Activated CD4-positive, alpha-beta T cell treated with anti-CD3 and anti-CD28 coated beads for 36 hours (primary cell): ENCODE measurements around the gene PNLIPRP2. TPM values are rescaled to one million over a fixed set of nuclear protein-coding genes. Genes with fewer than 3 reads are reported as not detected.

ENCODE experiments used
- ATAC-seq: fragments of 200-7000 bp; cut with Tn5 transposase; one replicate; pipeline ENCODE4 v1.10.0; 2021; ENCODE audit warnings: mild to moderate bottlenecking, moderate library complexity
- CTCF ChIA-PET: fragments of 350-600 bp; sonication (Branson Sonifier 250); formaldehyde crosslinking; loops from one replicate; lab custom pipeline; 2021; ENCODE audit warnings: antibody characterized with exemption; lab: Charles Lee
- POLR2A ChIA-PET: fragments of 350-600 bp; sonication (Branson Sonifier 250); formaldehyde crosslinking; loops from one replicate; lab custom pipeline; 2021; ENCODE audit warnings: antibody characterized with exemption, inconsistent platforms; lab: Charles Lee
- DNase-seq: peaks from one replicate; pipeline ENCODE4 v3.0.0-alpha.2; 2020
- H3K27ac Mint-ChIP-seq: one replicate; pipeline ENCODE4 v1.8.0; 2021; ENCODE audit warnings: mixed read lengths
- H3K27me3 Mint-ChIP-seq: one replicate; pipeline ENCODE4 v1.8.0; 2021; ENCODE audit warnings: mixed read lengths
- H3K36me3 Mint-ChIP-seq: one replicate; pipeline ENCODE4 v1.8.0; 2021; ENCODE audit warnings: low read depth, mixed read lengths
- H3K4me1 Mint-ChIP-seq: one replicate; pipeline ENCODE4 v1.8.0; 2021; ENCODE audit warnings: mixed read lengths
- H3K4me3 Mint-ChIP-seq: one replicate; pipeline ENCODE4 v1.8.0; 2021; ENCODE audit warnings: mild to moderate bottlenecking, moderate library complexity, mixed read lengths
- H3K9me3 Mint-ChIP-seq: one replicate; pipeline ENCODE4 v1.8.0; 2021; ENCODE audit warnings: low read depth, mixed read lengths
- intact Hi-C, 2 experiments: fragments of 100-400 bp; cut with DNase I in 1 of 2; cut with micrococcal nuclease in 1 of 2; formaldehyde crosslinking; loops; one replicate each; pipeline versions ENCODE4 v1.14.2 to v1.15.1; 2022 to 2024; cut with DNase I, micrococcal nuclease
- total RNA-seq, 2 experiments: library from RNA; stranded (reverse); gene quantifications; one replicate each; pipeline ENCODE4 v1.2.3, GENCODE V29; 2021

Gene PNLIPRP2
- total RNA-seq, 2 experiments from 2014 or later = not detected

DNA sequence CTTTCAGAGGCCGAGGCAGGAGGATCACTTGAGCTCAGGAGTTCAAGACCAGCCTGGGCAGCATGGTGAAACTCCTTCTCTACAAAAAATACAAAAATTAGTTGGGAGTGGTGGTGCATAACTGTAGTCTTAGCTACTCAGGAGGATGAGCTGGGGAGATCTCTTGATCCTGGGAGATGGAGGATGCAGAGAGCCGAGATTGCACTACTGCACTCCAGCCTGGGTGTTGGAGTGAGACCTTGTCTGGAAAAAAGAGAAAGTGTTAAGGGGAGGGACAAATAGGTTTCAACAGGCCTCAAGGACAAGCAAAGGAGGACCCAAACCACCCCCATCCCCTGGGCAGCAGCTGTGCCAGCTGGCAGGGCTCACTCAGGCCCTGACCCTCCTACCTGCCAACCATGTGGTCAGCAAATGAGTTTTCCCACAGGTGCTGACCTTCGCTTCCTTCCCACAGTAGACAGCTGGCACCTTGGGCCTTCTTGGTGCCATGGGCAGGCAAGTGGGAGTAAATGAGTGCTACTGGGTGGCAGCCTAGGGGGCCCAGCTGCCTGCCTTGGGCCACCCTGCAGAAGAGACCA is 5.5 kb upstream of the PNLIPRP2 start:
- Mint-ChIP-seq H3K4me1 (no peaks in the 10 kb centered on the region), H3K9me3 (no peaks in the 10 kb centered on the region), H3K27ac (no peak overlapping the region), H3K36me3 (no peaks in the 10 kb centered on the region), H3K4me3 (no peak overlapping the region), H3K27me3 (peaks cover 13% of the 10 kb centered on the region)
- POLR2A ChIA-PET = no interaction called here
- ATAC-seq (no peak), DNase-seq (no peak)
- intact Hi-C loops = no loop called here
- CTCF ChIA-PET = no interaction called here

DNA sequence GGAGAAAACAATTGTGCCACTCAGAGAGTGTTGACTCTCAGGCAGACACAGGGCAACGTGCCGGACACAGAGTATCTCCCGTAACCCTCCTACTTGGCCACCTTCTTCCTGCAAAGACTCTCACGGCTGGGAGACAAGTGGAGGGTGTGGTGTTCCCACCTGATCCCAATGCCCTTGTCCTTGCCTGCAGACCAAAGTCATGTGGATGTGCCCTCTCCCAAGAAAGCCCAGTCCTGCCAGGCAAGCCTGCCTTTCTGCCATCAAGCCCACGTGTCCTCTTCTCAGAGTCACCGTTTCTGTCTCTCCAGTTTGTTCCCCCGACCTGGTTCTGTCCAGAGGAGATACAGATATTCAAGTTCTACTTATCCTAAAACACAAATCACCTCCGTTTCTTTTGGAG is 723 bp downstream of the PNLIPRP2 start:
- Mint-ChIP-seq H3K4me3 (no peak overlapping the region), H3K27me3 (peaks cover 23% of the 10 kb centered on the region), H3K27ac (no peak overlapping the region), H3K36me3 (no peaks in the 10 kb centered on the region), H3K9me3 (no peaks in the 10 kb centered on the region), H3K4me1 (no peaks in the 10 kb centered on the region)
- no peak for DNase-seq
- ChIA-PET CTCF (no interaction called here), POLR2A (no interaction called here)
- no peak for ATAC-seq
- intact Hi-C loops = no loop called here

GRCh38 chr10:116621934-116622655 is 1.3 kb downstream of the PNLIPRP2 start:
- Mint-ChIP-seq H3K4me3 (no peak overlapping the region), H3K36me3 (no peaks in the 10 kb centered on the region), H3K9me3 (no peaks in the 10 kb centered on the region), H3K4me1 (no peaks in the 10 kb centered on the region), H3K27ac (no peak overlapping the region), H3K27me3 (peaks cover 26% of the 10 kb centered on the region)
- DNase-seq (no peak), ATAC-seq (no peak)
- ChIA-PET CTCF (no interaction called here), POLR2A (no interaction called here)
- intact Hi-C loops = no loop called here

- no peaks in the 10 kb centered on the region for H3K4me1 Mint-ChIP-seq
- H3K4me3 Mint-ChIP-seq = no peak overlapping the region
- POLR2A ChIA-PET = no interaction called here
- no peaks in the 10 kb centered on the region for H3K36me3 Mint-ChIP-seq
- CTCF ChIA-PET = interaction anchor here (0.7 kb wide), 2 partner anchors 30 to 163 kb away, joined by 3 read pairs; no protein-coding TSS in a partner anchor
- no peaks in the 10 kb centered on the region for H3K9me3 Mint-ChIP-seq
- H3K27ac Mint-ChIP-seq = no peak overlapping the region
- H3K27me3 Mint-ChIP-seq = peaks cover 34% of the 10 kb centered on the region
- DNase-seq (no peak), ATAC-seq (no peak)
- intact Hi-C loops = no loop called here
These were observed 5.1 kb downstream of the PNLIPRP2 start for GRCh38 chr10:116625845-116626244.

GRCh38 chr10:116626815-116627214 is 6.1 kb downstream of the PNLIPRP2 start:
- no peaks in the 10 kb centered on the region for H3K9me3 Mint-ChIP-seq
- DNase-seq = no peak
- no peak overlapping the region for H3K27ac Mint-ChIP-seq

GRCh38 chr10:116627386-116627933 is 6.7 kb downstream of the PNLIPRP2 start:
- intact Hi-C loops = no loop called here
- H3K9me3 Mint-ChIP-seq = no peaks in the 10 kb centered on the region

More at GRCh38 chr10:116626815-116627214, 6.1 kb downstream of the PNLIPRP2 start:
- CTCF ChIA-PET = no interaction called here
- intact Hi-C loops = no loop called here
- POLR2A ChIA-PET = no interaction called here
- peaks cover 32% of the 10 kb centered on the region for H3K27me3 Mint-ChIP-seq
- H3K4me3 Mint-ChIP-seq = no peak overlapping the region
- no peak for ATAC-seq
- no peaks in the 10 kb centered on the region for H3K4me1 Mint-ChIP-seq
- no peaks in the 10 kb centered on the region for H3K36me3 Mint-ChIP-seq

DNA sequence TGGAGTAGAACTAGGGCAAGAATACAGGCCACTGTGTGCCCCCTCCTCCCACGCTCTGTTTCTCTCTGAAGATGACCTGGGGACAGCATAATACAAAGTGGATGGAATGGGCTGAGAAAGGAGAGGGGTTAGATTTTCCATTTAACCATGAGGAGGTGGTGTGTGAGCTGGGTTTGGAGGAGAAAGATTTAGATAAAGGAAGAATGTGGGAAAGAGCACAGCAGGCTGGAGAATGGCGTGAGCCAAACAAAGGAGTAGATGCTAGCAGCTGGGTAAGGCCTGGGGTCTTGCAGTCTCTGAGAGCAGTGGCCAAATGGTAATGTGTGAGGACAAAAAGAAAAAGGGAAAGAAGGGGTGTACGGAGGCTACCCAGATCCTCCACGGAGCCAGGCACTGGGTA is 8.6 kb downstream of the PNLIPRP2 start:
- H3K4me3 Mint-ChIP-seq = no peak overlapping the region
- no peak for DNase-seq
- ChIA-PET CTCF (interaction anchor here (1.5 kb wide), 1 partner anchor 107 kb away, joined by 4 read pairs; no protein-coding TSS in a partner anchor), POLR2A (no interaction called here)
- no peak overlapping the region for H3K27ac Mint-ChIP-seq
- H3K9me3 Mint-ChIP-seq = no peaks in the 10 kb centered on the region
- H3K4me1 Mint-ChIP-seq = no peaks in the 10 kb centered on the region
- ATAC-seq = no peak
- intact Hi-C loops = no loop called here
- H3K27me3 Mint-ChIP-seq = peaks cover 31% of the 10 kb centered on the region
- H3K36me3 Mint-ChIP-seq = no peaks in the 10 kb centered on the region

More at GRCh38 chr10:116627386-116627933, 6.7 kb downstream of the PNLIPRP2 start:
- Mint-ChIP-seq H3K4me1 (no peaks in the 10 kb centered on the region), H3K27ac (no peak overlapping the region), H3K36me3 (no peaks in the 10 kb centered on the region), H3K27me3 (peaks cover 28% of the 10 kb centered on the region), H3K4me3 (no peak overlapping the region)
- ChIA-PET POLR2A (no interaction called here), CTCF (interaction anchor here (0.6 kb wide), 1 partner anchor 55 kb away, joined by 3 read pairs; no protein-coding TSS in a partner anchor)
- ATAC-seq (no peak), DNase-seq (no peak)

DNA sequence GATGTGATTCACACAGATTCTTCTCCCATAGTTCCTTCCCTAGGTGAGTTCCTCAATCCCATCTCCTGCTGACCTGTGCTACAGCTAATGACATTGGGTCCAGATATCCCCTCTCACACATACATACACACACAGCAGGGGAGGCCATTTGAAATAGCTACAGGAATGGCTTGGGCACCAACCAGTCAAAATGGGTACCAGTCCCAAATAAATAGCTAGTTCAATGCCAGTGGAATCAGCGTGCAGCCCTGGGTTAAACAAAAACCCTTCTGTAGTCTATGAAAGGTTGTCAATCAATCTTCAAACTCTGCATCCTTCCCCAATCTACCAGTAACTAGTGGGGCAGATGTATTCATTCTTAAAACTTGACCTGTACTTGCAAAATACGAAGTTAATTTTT is 9.3 kb downstream of the PNLIPRP2 start:
- H3K27ac Mint-ChIP-seq = no peak overlapping the region
- no peak overlapping the region for H3K4me3 Mint-ChIP-seq
- ATAC-seq (no peak), DNase-seq (no peak)
- H3K4me1 Mint-ChIP-seq = no peaks in the 10 kb centered on the region
- intact Hi-C loops = no loop called here
- ChIA-PET POLR2A (no interaction called here), CTCF (interaction anchor here (1.5 kb wide), 1 partner anchor 108 kb away, joined by 4 read pairs; no protein-coding TSS in a partner anchor)
- no peaks in the 10 kb centered on the region for H3K9me3 Mint-ChIP-seq
- no peaks in the 10 kb centered on the region for H3K36me3 Mint-ChIP-seq
- H3K27me3 Mint-ChIP-seq = peaks cover 38% of the 10 kb centered on the region

DNA sequence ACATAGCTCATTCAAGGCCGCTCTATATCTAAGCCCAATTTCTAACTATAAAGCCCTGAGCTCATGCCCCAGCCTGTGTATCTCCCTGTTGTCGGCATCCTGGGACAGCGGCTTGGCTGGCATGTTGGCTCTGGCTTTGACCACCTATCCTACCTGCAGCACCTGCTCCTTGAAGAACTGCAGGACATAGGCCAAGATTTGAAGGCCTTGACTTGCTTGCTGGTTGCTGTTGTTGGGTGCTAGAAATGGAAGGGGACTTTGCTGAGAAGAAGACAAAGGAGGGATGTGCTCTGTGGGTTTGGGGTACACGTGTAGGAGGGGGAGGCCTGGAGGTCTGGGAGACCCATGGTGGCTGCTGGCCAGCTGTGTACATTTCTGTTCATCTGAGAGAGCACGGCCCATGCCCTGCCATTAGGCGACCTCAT is 11.1 kb downstream of the PNLIPRP2 start:
- ChIA-PET CTCF (no interaction called here), POLR2A (no interaction called here)
- intact Hi-C loops = no loop called here
- DNase-seq (no peak), ATAC-seq (no peak)
- H3K27me3 Mint-ChIP-seq = peaks cover 33% of the 10 kb centered on the region
- H3K27ac Mint-ChIP-seq = no peak overlapping the region
- H3K9me3 Mint-ChIP-seq = no peaks in the 10 kb centered on the region
- no peak overlapping the region for H3K4me3 Mint-ChIP-seq
- H3K4me1 Mint-ChIP-seq = no peaks in the 10 kb centered on the region
- H3K36me3 Mint-ChIP-seq = no peaks in the 10 kb centered on the region

DNA sequence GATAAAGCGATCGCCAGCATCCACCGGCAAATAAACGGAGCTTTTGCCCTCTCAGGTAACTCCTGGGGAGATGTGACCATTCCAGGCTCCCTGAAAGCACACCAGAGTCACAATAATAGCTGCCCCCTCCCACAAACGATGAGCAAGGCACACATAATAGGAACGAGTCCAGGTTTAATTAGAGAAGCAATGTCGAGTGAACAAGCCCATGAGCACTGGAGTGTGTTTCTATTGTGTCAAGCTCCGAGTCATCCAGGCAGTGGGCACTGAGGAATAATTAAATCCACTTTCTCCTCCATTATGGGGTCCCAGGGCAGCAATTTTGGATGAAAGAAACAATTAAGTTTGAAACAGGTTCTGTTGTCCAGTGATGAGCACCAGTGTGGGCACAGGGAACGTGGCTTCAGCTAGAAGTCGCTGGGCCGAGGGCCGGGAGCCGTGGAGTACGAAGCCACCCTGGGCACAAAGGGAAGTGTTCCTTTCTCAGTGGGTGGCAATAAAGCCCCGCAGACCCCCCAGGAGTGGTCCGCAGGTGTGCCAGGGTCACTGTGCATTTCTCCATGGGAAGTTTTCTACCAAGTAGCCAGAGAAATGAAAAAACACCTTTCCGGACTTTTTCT is 12.0 kb downstream of the PNLIPRP2 start:
- Mint-ChIP-seq H3K36me3 (no peaks in the 10 kb centered on the region), H3K4me1 (no peaks in the 10 kb centered on the region), H3K27ac (no peak overlapping the region), H3K4me3 (no peak overlapping the region), H3K27me3 (peaks cover 33% of the 10 kb centered on the region), H3K9me3 (no peaks in the 10 kb centered on the region)
- ChIA-PET POLR2A (no interaction called here), CTCF (interaction anchor here (0.6 kb wide), 1 partner anchor 595 kb away, joined by 3 read pairs; no protein-coding TSS in a partner anchor)
- ATAC-seq (no peak), DNase-seq (no peak)
- intact Hi-C loops = no loop called here

- intact Hi-C loops = no loop called here
- Mint-ChIP-seq H3K4me3 (no peak overlapping the region), H3K9me3 (no peaks in the 10 kb centered on the region), H3K27ac (no peak overlapping the region), H3K27me3 (peaks cover 33% of the 10 kb centered on the region), H3K36me3 (no peaks in the 10 kb centered on the region), H3K4me1 (no peaks in the 10 kb centered on the region)
- CTCF ChIA-PET = no interaction called here
- POLR2A ChIA-PET = no interaction called here
- ATAC-seq = no peak
- no peak for DNase-seq
These were observed 12.5 kb downstream of the PNLIPRP2 start for GRCh38 chr10:116633216-116633600.
